Mesendoderm (in vitro differentiated cells): Measurements from ENCODE around the gene DDAH2.

Experiments used
- DNase-seq: peaks from one replicate; pipeline ENCODE4 v3.0.0; 2013
- H2AK5ac ChIP-seq: 2 replicates; pipeline ENCODE4 v1.6.1; 2013; ENCODE audit warnings: low read length, inconsistent platforms
- H2BK120ac ChIP-seq: 2 replicates; pipeline ENCODE4 v1.6.1; 2013; ENCODE audit warnings: low read depth, mild to moderate bottlenecking, low read length, moderate library complexity, mixed read lengths
- H2BK15ac ChIP-seq: replicated peaks from 2 replicates; pipeline ENCODE4 v1.6.1; 2013; ENCODE audit warnings: low read depth, mild to moderate bottlenecking, moderate library complexity
- H2BK5ac ChIP-seq: 2 replicates; pipeline ENCODE4 v1.6.1; 2013; ENCODE audit warnings: low read length, inconsistent platforms
- H3K18ac ChIP-seq: 2 replicates; pipeline ENCODE4 v1.6.1; 2013; ENCODE audit warnings: mild to moderate bottlenecking, low read length, mixed read lengths
- H3K23ac ChIP-seq: one replicate; pipeline ENCODE4 v1.6.1; 2013; ENCODE audit warnings: low read length
- H3K27ac ChIP-seq: 2 replicates; pipeline ENCODE4 v1.5.1; 2013; ENCODE audit warnings: low read depth, mild to moderate bottlenecking, inconsistent platforms, low read length, moderate library complexity
- H3K27me3 ChIP-seq: 2 replicates; pipeline ENCODE4 v1.6.1; 2013; ENCODE audit warnings: low read length, control low read depth, mild to moderate bottlenecking, inconsistent platforms; ENCODE audit not compliant: insufficient read depth, poor library complexity
- H3K36me3 ChIP-seq: 2 replicates; pipeline ENCODE4 v1.6.1; 2013; ENCODE audit warnings: low read length, inconsistent platforms; ENCODE audit not compliant: control insufficient read depth, insufficient read depth
- H3K4ac ChIP-seq: one replicate; pipeline ENCODE4 v1.6.1; 2013; ENCODE audit warnings: low read depth, mild to moderate bottlenecking, low read length, moderate library complexity
- H3K4me1 ChIP-seq: 2 replicates; pipeline ENCODE4 v1.6.1; 2013; ENCODE audit warnings: low read depth, low read length, inconsistent platforms; ENCODE audit not compliant: control insufficient read depth
- H3K4me2 ChIP-seq: 2 replicates; pipeline ENCODE4 v1.6.1; 2013; ENCODE audit warnings: low read length
- H3K4me3 ChIP-seq: 2 replicates; pipeline ENCODE4 v1.5.1; 2013; ENCODE audit warnings: mild to moderate bottlenecking, low read length
- H3K56ac ChIP-seq: one replicate; pipeline ENCODE4 v1.6.1; 2013; ENCODE audit warnings: low read length
- H3K79me1 ChIP-seq: 2 replicates; pipeline ENCODE4 v1.6.1; 2013; ENCODE audit warnings: low read length, inconsistent platforms
- H3K79me2 ChIP-seq: 2 replicates; pipeline ENCODE4 v1.6.1; 2013; ENCODE audit warnings: mild to moderate bottlenecking, low read length; ENCODE audit not compliant: control insufficient read depth, insufficient read depth
- H3K9ac ChIP-seq: 2 replicates; pipeline ENCODE4 v1.6.1; 2013; ENCODE audit warnings: low read length, inconsistent platforms
- H4K5ac ChIP-seq: one replicate; pipeline ENCODE4 v1.6.1; 2013; ENCODE audit warnings: low read length
- H4K8ac ChIP-seq: one replicate; pipeline ENCODE4 v1.6.1; 2013; ENCODE audit warnings: low read depth, mild to moderate bottlenecking, control low read depth, low read length, moderate library complexity
- WGBS: extraction: QIAGEN DNeasy Blood & Tissue Kit; methylation state at CpG from one replicate; pipeline ENCODE4 v1.1.7; 2013; ENCODE audit warnings: low lambda C conversion rate, missing lambda C conversion rate; ENCODE audit not compliant: insufficient coverage; ENCODE audit errors: extremely low coverage; 5-methylcytosine and 5-hydroxymethylcytosine counted together

Gene DDAH2

DNA sequence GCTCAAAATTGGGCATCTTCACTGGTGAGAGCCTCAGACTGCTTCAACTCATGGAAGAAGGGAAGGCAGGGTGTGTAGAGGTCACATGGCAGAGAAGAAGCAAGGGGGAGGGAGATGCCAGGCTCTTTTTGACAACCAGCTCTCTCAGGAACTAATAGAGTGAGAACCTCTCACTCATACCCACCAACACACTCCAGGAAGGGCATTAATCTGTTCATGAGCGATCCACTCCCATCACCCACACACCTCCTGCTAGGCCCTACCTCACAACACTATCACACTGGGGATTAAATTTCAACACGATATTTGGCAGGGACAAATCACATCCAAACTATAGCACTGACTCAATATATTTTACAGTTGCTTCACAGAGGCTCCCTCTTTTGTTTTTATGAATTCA lies 12.7 kb upstream of the DDAH2 start:
- Histone ChIP-seq H3K27ac (no peak overlapping the region), H3K36me3 (no peaks in the 10 kb centered on the region), H3K79me2 (no peaks in the 10 kb centered on the region), H3K4me3 (no peak overlapping the region), H3K27me3 (no peaks in the 10 kb centered on the region), H3K56ac (no peak overlapping the region), H2AK5ac (no peak overlapping the region), H3K4me1 (peaks cover 17% of the 10 kb centered on the region), H4K8ac (no peak overlapping the region), H2BK5ac (no peak overlapping the region), H3K18ac (no peak overlapping the region), H3K79me1 (no peaks in the 10 kb centered on the region), H3K23ac (no peak overlapping the region), H4K5ac (no peak overlapping the region), H2BK120ac (no peak overlapping the region), H2BK15ac (no peak overlapping the region), H3K9ac (no peak overlapping the region), H3K4ac (no peak overlapping the region), H3K4me2 (no peak overlapping the region)
- WGBS, result no CpG with 5 or more reads among the region's 2 CpGs
- DNase-seq, result no peak

- peak overlapping the region; percentile 90 for H3K23ac ChIP-seq
- H3K4me1 ChIP-seq, result peaks cover 18% of the 10 kb centered on the region
- H2BK120ac ChIP-seq, result no peak overlapping the region
- peaks cover 7% of the 10 kb centered on the region for H3K79me2 ChIP-seq
- H4K8ac ChIP-seq, result no peak overlapping the region
- peak overlapping the region; percentile 47 for H3K18ac ChIP-seq
- peak overlapping the region; percentile 34 for H2AK5ac ChIP-seq
- DNase-seq, result no peak
- WGBS, result no CpG with 5 or more reads among the region's 29 CpGs
- H2BK5ac ChIP-seq, result peak overlapping the region; percentile 69
- no peak overlapping the region for H4K5ac ChIP-seq
- peak overlapping the region; percentile 89 for H3K9ac ChIP-seq
- H2BK15ac ChIP-seq, result no peak overlapping the region
- peak overlapping the region; percentile 73 for H3K27ac ChIP-seq
- H3K4me3 ChIP-seq, result peak overlapping the region; percentile 37
- H3K36me3 ChIP-seq, result no peaks in the 10 kb centered on the region
- H3K27me3 ChIP-seq, result no peaks in the 10 kb centered on the region
- H3K4ac ChIP-seq, result peak overlapping the region; percentile 95
- H3K79me1 ChIP-seq, result no peaks in the 10 kb centered on the region
- H3K4me2 ChIP-seq, result peak overlapping the region; percentile 77
- H3K56ac ChIP-seq, result peak overlapping the region; percentile 96
Measured at GRCh38 chr6:31740397-31741223, 11.5 kb upstream of the DDAH2 start.

- peaks cover 15% of the 10 kb centered on the region for H3K79me2 ChIP-seq
- H2BK120ac ChIP-seq, result peak within 1 kb of the TSS; percentile 7
- no CpG with 5 or more reads among the region's 58 CpGs for WGBS
Measured at GRCh38 chr6:31739639-31740396, 10.7 kb upstream of the DDAH2 start, which contains the start of gene MSH5. TSS of gene MSH5 (plus strand) at chr6:31740005. CDS start at chr6:31740467, 462 bp downstream.

DNA sequence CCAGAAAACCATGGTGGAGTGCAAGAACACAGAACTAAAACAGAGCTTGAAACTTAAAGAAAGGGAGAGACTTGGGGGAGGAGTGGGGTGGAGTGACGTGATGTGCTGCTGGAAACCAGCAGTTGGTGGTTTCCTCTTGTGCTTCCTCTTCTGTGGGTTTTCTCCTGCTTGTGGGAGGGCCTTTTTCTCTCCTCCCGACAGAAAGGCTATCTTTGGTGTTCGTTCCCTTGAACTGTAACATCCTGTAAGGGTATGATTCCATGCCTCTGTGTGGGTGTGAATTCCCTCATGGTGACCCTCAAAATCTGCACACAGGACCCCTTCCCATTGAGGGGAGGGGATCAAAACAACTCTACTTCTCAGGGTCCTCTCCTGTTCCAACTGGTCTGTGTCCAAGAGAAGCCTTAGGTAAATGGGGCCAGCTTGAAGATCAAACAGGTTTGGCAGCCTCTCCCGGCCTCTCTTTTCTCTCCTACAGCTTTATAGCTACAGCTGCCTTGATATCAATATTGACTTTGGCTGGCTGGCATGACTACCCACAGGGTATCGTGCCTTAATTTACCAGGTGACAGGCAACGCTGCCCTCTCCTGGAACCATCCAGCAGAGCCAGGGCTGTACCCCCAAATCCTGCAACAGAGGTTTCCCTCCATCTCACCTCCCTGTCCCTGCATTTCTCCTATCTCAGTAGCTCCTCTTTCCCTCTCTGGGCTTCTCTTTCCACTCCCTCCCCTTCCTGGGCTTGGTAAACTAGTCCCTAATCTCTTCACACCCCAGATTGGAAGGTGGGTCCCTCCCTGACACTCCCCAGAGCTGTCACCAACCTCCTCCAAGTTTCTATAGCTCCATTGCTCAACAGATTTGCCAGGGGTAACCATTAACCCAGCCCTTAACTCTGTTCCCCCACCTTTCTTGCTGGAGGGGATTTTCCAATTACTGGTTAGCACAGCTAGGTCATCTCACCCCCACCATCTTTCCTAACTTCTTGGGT lies 9.2 kb upstream of the DDAH2 start:
- DNase-seq, result peak; percentile 80
- WGBS, result no CpG with 5 or more reads among the region's 6 CpGs
- peaks cover 7% of the 10 kb centered on the region for H3K36me3 ChIP-seq
- H3K27me3 ChIP-seq, result no peaks in the 10 kb centered on the region
- H3K4me3 ChIP-seq, result no peak overlapping the region
- H3K4ac ChIP-seq, result peak overlapping the region; percentile 73
- peak overlapping the region; percentile 86 for H3K56ac ChIP-seq
- H2AK5ac ChIP-seq, result peak overlapping the region; percentile 71
- H3K79me1 ChIP-seq, result peaks cover 11% of the 10 kb centered on the region
- H2BK120ac ChIP-seq, result peak overlapping the region; percentile 7
- H2BK5ac ChIP-seq, result peak overlapping the region; percentile 46
- H3K4me1 ChIP-seq, result peaks cover 25% of the 10 kb centered on the region
- peaks cover 28% of the 10 kb centered on the region for H3K79me2 ChIP-seq
- peak overlapping the region; percentile 67 for H2BK15ac ChIP-seq
- peak overlapping the region; percentile 53 for H3K18ac ChIP-seq
- no peak overlapping the region for H4K8ac ChIP-seq
- no peak overlapping the region for H4K5ac ChIP-seq
- no peak overlapping the region for H3K23ac ChIP-seq
- peak overlapping the region; percentile 34 for H3K9ac ChIP-seq
- H3K4me2 ChIP-seq, result no peak overlapping the region
- H3K27ac ChIP-seq, result peak overlapping the region; percentile 42

More at GRCh38 chr6:31739639-31740396, 10.7 kb upstream of the DDAH2 start, which contains the start of gene MSH5:
- H3K4me3 ChIP-seq, result peak within 1 kb of the TSS; percentile 37
- H3K4ac ChIP-seq, result peak within 1 kb of the TSS; percentile 95
- DNase-seq, result peak; percentile 100
- H3K79me1 ChIP-seq, result no peaks in the 10 kb centered on the region
- H3K23ac ChIP-seq, result peak within 1 kb of the TSS; percentile 90
- peak within 1 kb of the TSS; percentile 73 for H3K27ac ChIP-seq
- H3K9ac ChIP-seq, result peak within 1 kb of the TSS; percentile 89
- no peak within 1 kb of the TSS for H4K5ac ChIP-seq
- peak within 1 kb of the TSS; percentile 14 for H2BK15ac ChIP-seq
- H3K4me2 ChIP-seq, result peak within 1 kb of the TSS; percentile 77
- no peaks in the 10 kb centered on the region for H3K36me3 ChIP-seq
- H2BK5ac ChIP-seq, result peak within 1 kb of the TSS; percentile 69
- no peaks in the 10 kb centered on the region for H3K27me3 ChIP-seq
- peak within 1 kb of the TSS; percentile 53 for H3K18ac ChIP-seq
- H3K56ac ChIP-seq, result peak within 1 kb of the TSS; percentile 96
- peak within 1 kb of the TSS; percentile 72 for H2AK5ac ChIP-seq
- H3K4me1 ChIP-seq, result peaks cover 18% of the 10 kb centered on the region
- H4K8ac ChIP-seq, result no peak within 1 kb of the TSS

DNA sequence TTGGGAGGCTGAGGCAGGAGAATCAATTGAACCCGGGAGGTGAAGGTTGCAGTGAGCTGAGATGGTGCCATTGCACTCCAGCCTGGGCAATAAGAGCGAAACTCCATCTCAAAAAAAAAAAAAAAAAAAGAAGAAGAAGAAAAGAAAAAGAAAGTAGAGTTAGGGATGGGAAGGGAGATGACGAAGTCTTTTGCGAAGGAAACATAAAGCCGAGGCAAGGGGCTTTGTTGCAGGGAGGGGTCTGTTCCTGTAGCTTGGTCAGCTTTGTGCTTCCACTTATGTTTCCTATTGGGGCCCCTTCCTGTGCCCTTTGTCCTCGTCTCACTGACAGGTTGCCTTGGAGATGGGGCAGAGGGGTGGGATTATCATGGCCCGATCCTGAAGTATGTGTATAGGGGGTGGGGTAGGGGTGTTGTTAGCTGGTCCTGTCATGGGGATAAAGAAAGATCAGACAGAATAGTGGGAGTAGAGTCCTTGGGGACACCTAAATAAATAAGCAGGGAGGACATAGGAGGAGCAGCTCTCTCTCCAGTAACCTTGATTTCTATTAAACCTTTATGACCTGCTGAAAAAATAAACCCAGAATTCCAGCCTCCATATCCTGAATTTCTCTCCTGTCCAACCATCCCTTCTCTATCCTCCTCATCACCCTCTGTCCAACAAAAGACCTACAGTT lies 8.4 kb upstream of the DDAH2 start:
- H3K18ac ChIP-seq, result peak overlapping the region; percentile 53
- DNase-seq, result peak; percentile 68
- no peak overlapping the region for H4K8ac ChIP-seq
- H2BK120ac ChIP-seq, result no peak overlapping the region
- peaks cover 25% of the 10 kb centered on the region for H3K4me1 ChIP-seq
- H3K56ac ChIP-seq, result peak overlapping the region; percentile 86
- no peak overlapping the region for H3K4me2 ChIP-seq
- no peaks in the 10 kb centered on the region for H3K27me3 ChIP-seq
- H3K23ac ChIP-seq, result no peak overlapping the region
- no peak overlapping the region for H2AK5ac ChIP-seq
- no peak overlapping the region for H4K5ac ChIP-seq
- H2BK15ac ChIP-seq, result no peak overlapping the region
- peak overlapping the region; percentile 33 for H3K9ac ChIP-seq
- H3K79me2 ChIP-seq, result peaks cover 28% of the 10 kb centered on the region
- no peak overlapping the region for H2BK5ac ChIP-seq
- WGBS, result no CpG with 5 or more reads among the region's 7 CpGs
- H3K4ac ChIP-seq, result no peak overlapping the region
- H3K27ac ChIP-seq, result peak overlapping the region; percentile 42
- H3K79me1 ChIP-seq, result peaks cover 11% of the 10 kb centered on the region
- H3K36me3 ChIP-seq, result peaks cover 9% of the 10 kb centered on the region
- H3K4me3 ChIP-seq, result no peak overlapping the region
